NOMO-1 treated with dmso at 0.1 percent for 144 hours (cell line): ENCODE data around the gene SPECC1.

ENCODE experiments used
- DNase-seq: peaks from one replicate; lab custom pipeline; 2025; ENCODE audit not compliant: unreplicated experiment; lab: John Stamatoyannopoulos, UW

Gene SPECC1

DNA sequence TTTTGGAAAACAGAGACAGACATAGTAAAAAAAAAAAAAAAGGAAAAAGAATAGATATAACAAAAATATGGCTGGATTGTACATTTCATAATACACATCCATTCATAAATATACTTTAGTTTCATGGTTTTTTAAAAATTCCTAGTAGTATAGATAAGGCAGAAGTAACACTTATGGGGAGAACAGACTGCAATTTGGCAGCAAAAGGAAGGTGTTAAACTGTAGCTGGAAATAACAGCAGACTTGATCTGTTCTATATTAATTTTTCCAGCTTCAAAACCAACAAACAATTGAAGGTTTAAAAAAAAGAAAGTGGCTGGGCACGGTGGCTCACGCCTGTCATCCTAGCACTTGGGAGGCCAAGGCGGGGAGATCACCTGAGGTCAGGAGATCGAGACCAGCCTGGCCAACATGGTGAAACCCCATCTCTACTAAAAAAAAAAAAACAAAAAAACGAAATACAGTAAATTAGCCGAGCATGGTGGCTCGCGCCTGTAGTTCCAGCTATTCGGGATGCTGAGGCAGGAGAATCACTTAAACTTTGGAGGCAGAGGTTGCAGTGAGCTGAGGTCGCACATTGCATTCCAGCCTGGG is 191.8 kb downstream of the SPECC1 start:
- DNase-seq = no peak

DNA sequence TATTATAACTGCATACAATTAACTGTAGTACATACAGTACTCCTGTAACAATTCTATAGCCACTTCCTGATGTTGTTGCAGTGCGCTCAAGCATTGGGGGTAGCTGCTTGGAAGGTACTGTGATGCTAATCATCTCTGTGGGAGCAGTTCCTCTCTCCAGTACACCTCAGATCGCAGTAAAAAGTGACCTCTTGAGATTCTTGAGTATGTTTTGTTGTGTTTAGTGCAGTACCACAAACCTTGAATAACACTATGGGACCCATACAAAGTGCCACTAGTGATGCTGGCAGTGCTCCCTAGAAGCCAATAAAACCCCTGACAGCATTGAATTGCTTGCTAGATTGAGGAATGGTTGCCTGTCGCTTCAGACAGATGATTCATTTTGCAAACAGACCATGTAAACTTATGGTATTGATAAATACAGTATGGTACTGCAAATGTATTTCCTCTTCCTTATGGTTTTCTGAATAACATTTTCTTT is 193.0 kb downstream of the SPECC1 start:
- no peak for DNase-seq

DNA sequence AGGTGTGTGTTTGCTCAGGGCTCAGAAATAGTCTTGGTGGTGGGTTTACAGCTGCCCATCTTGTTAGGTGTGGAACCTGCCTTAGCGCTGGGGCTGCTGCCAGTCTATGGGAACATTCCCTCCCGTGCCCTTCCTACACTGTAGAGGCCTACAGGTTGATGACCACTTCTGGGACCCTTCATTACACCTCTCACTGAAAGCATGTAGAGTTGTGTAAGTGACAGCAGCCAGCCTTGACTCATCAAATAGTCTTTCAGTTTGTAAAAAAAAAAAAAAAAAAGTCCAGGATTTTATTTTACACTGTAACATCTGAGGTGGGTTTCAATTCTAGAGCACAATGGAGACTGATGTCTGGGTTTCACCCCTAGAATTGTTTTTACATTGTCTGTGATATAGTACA is 193.9 kb downstream of the SPECC1 start:
- DNase-seq = no peak

DNA sequence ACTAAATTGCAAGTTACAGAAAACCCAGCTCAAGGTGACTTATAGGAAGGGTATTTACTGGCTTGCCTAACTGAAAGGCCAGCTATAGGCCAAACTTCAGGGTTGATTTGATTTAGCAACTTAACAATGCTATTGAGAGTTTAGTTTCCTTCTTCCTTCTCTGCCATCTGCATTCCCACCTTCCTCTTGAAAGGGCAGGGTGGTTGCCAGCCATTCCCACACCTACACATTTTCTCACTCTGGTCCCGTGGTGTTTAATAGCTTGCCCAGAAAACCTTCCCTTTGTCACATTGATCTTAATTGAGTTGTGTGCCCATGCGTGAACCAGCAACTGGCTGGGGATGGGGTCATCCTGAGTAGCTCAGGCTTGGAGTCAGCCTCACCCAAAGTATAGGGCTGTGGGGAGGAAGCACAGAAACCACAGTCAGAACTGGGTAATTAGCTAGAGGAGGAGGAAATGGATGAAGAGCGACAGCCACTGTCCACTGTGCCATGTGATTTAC is 194.7 kb downstream of the SPECC1 start:
- DNase-seq = peak; percentile 18

DNA sequence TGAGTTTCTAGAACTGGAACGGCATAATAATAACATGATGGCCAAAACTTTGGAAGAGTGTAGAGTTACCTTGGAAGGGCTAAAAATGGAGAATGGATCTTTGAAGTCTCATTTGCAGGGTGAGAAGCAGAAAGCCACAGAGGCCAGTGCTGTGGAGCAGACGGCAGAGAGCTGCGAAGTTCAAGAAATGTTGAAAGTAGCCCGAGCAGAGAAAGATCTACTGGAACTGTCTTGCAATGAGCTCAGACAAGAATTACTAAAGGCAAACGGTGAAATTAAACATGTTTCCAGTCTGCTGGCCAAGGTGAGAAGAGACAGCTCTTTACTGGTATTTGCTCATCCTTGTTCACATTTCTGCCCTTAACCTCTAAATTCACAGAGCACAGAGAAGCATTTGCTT is 196.4 kb downstream of the SPECC1 start:
- DNase-seq = no peak

DNA sequence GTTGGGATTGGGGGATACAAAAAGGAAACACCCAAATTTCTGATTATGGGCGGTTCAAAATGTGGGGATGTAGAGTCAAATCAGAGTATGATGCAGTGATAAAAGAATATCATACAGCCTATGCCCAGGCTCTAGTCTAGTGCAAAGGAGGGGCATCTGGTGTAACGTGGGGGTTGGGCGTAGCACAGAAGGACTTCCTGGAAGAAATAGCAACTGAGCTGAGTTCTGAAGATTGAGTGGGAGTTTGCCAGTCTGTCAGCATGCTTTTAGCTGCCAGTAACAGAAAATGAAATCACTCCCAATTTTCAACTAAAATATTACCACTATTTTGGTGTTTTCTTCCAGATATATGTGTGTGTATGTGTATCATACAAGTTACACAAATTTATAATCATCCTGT is 196.9 kb downstream of the SPECC1 start:
- no peak for DNase-seq

DNA sequence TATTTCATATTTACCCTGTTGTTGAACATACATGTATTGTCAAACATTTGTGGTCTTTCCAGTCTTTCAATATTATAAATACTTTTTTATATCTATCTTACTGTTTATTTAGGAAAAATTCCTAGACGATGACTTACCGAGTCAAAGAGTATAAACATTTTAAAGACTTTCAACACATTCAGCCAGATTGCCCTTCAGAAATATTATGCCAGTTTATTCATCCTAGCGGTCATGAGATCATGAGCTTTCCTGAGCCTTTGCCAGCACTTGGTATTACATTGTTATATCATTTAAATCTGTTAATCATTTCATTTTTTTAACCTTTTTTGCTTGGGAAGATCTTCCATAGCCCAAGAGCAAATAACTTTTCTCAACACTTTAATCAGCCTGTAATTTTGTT is 197.4 kb downstream of the SPECC1 start:
- DNase-seq = no peak

DNA sequence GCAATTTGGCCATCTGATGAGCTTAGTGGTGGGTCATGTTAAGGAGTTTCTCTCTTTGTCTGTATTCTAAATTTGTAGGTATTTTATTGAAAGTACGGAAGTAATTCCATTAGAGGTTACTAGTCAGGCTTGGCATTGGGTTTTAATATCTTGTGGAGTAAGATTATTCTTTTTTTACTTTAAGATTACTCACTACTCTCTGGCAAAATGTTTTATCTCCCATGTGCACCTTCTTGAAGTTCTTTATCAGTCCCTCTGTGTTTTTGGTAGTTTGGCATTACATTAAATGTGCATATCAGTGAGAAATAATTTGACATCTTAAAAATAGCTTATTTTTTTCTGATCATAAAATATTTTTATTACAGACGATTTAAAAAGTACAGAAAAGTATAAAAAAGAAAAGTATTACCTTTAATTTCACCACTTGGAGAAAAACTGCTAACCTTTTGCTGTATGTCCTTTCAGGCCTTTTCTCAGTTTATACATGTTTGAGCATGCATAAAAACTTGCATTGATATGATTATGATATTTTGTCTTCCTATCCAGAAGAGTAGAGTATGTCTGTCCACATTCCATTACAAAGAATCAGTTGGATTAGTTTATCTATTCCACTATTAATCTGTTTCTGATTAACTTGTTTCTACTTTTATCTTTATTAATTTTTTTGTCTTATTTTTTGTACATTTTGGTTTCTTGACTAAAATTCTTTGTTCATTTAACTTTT is 198.3 kb downstream of the SPECC1 start:
- no peak for DNase-seq

DNA sequence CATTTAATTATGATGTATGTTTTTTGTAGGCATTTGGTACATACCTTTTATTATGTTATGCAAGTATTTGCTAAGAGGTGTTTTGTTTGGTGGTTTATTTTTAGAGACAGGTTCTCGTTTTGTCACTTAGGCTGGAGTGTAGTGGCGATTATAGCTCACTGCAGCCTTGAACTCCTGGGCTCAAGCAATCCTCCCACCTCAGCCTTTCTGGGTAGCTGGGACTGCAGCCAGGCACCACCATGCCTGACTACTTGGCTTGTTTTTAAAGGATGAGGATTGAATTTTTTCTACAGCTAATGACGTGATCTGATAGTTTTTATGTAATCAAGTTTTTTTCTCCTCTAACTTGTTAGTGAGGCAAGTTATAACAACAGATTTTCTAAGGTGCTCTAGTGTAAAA is 199.6 kb downstream of the SPECC1 start:
- no peak for DNase-seq

DNA sequence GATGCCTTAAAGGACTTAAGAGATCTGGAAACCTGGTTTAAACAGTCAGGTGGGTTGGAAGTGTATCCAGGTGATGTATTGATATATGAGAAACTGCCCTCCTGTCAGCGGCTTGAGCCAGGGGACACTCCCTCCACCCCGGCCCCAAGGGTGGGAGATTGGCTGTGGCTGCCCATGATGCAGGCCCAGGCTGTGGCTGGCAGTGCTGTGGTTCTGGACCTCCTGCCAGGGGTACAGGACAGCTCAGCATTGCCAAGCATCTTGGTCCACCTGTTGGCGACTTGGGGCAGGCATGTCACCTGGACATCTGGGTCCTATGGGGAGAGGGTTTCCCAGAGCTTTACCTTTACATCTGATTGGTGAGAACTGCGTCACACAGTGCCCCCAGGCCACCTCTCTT is 201.0 kb downstream of the SPECC1 start:
- DNase-seq = no peak

DNA sequence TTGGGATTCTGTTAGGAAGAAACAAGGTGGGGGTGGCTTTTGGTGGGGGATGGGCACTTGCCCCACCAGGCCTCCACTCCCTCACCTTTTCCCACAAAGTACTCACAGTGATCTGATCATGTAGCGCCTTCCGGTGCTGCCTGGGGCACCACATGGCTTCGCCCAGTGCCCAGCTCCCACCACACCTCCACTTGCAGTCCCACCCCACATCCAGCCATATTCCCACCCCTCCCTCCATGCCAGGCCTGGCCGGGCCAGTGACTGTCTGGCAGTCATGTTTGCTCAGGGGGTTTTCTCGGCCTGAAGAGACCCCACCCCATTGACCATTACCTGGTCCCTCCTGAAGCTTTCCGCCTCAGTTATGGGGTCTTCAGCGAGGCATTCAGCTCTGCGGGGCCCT is 201.5 kb downstream of the SPECC1 start:
- DNase-seq = no peak

DNA sequence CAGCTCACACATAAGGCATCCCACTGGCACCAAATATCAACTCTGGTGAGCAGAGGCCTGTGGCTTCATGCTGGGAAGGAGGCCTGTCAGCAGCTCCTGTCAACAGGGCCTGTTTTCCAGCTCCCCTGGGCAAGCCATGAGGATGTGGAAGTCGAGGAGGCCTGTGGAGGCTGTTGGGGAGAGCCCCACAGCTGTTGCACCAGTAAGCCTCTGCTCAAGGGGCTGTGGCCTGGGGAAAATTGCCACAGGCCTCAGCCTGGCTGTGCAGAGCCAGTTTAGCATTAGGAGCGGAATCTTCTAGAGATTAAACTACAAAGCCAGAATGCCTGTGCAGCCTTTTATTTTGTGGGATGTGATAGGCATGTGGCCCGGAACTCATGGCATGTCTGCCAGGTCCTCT is 202.1 kb downstream of the SPECC1 start:
- no peak for DNase-seq

DNA sequence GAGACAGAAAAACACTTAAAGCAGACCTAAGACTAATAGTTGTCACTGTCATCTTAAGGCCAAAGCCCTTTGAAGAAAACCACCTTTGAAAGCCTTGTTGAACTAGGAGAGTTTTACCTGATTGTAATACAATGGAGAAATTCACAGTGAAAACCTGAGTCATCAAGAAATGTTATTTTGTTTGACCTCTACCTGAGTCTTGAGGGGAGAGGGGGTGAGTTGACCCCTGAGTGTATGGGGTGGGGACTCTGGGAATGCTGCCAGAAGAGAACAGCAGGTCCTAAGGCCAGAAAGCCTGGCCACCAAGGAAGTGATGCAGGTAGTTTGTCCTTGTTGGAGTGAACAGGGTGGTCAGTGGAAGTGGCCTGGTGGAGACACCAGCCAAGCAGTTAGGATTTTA is 204.3 kb downstream of the SPECC1 start:
- DNase-seq = no peak

DNA sequence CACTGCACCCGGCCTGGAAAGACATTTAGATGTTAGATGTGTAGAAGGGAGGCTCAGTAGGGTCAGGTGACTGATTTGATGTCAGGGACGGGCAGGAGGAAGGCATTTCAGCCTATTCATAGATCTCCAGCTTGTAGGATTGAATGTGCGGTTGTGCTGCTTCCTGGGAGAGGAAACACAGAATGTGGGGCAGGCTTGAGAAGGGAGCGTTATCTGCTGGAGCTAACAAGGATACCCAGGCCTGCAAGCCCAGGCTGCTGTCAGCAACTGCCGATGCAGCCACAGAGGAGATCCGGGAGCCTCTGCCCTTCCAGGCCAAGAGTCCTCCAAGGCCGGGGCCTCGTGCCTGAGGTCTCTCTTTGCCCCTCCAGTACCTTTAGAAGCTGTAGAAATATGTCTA is 205.6 kb downstream of the SPECC1 start:
- DNase-seq = no peak

DNA sequence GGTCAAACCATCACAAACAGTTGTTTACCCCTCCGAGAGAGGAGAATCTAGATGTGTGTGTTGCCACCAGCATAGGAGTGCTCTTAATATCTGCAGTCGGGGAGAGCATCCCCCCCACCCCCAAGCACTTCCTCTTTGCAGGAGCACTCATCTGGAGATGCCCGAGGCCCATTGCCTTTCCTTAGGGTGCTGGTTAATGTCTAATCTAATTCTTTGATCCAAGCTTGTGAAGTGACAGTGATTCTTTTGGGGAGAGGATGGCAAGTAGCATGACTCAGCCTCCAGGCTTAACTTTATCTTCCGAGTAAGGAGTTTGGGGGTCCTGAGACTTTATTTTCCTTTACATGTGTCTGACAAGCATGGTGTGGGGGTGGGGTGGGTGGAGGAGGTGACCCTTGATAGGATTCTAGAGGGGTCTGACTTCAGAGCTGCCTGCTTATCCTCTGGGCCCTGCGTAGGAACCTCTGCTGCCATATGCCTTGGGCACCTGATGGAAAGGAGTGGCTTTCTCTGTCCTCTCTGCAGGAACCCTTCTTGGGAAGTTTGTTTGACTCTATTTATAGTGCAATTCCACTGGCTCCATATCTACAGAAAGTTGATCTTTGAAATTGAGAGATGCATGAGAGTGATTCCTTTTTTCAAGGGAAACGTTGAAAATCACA is 207.1 kb downstream of the SPECC1 start:
- no peak for DNase-seq

DNA sequence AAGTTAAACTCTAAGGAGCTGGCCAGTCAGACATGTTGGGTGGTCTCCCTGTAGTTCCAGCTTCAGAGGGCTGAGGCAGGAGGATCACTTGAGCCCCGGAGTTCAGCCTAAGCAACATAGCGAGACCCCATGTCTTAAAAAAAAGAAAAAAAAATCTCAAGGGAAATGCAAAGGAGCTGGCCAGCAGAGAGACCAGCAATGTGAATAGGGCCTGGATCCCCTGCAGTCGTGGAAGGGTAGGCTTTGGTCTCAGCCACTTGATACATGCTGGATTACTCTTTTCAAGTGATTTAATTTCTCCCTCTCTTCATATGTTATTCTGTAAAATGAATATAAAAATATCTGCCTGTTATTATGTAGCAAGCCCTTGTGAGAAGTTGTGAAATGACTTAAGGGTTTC is 207.7 kb downstream of the SPECC1 start:
- DNase-seq = no peak

DNA sequence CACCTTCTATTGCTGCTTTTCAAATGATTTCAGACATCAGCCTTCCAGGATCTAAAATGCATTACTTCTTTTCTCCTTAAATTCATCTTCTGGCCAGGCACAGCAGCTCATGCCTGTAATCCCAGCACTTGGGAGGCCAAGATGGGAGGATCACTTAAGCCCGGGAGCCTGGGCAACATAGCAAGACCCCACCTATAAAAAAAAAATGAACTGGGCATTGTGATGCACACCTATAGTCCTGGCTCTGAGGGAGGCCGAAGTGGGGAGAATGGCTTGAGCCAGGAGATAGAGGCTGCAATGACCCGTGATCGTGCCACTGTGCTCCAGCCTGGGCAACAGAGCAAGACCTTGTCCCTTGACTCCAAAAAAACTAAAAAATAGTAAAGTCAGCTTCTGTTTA is 208.5 kb downstream of the SPECC1 start:
- no peak for DNase-seq

DNA sequence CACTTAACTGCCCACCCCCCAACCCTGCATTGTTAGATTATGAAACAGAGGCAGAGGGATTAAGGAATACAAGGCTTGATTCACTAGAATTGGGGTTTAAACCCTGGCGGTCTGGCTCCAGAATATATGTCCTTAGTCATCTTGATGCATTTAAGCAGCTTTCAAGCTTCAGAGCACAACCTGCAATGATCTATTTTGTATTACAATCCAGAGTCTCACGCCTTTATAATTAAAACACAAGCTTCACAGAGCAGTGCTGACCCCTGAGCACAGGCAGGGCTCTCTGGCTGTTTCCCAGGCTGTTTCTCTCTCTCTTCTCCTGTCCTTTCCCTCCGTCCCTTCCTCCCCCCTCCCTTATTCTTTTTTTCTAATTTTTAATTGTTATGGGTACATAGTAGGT is 209.1 kb downstream of the SPECC1 start:
- no peak for DNase-seq

DNA sequence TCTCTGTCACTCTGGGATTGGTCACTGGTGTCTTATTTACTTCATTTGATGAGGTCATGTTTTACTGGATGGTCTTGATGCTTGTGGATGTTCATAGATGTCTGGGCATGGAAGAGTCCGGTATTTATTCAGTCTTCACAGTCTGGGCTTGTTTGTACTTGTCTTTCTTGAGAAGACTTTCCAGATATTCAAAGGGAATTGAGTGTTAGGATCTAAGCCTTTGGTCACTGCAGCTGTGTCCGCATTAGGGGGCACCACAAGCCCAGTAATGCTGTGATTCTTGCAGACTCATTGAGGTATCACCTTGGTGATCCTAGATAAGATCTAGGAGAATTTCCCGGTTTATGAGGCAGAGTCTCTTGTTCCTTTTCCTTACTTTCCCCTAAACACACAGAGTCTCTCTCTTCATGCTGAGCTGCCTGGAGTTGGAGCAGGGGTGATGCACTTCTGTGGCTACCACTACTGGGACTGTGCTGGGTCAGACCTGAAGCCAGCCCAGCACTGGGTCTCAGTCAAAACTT is 214.7 kb downstream of the SPECC1 start:
- DNase-seq = no peak

DNA sequence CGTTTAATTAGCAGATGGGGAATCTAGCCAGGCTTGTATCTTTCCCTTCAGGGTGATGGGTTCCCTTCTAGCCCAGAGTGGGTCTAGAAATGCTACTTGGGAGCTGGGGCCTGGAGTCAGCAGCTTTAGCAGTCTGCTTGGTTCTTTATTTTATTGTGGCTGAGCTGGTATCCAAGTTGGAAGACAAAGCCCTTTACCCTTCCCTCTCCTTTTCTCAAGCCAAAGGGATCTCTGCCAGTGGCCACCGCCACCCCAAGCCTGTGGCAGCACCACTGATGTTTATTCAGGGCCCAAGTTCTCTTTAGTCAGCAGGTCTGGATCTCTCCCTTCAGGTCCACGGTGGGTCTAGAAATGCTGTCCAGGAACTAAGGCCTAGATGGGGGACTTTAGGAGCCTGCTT is 215.2 kb downstream of the SPECC1 start:
- no peak for DNase-seq

DNA sequence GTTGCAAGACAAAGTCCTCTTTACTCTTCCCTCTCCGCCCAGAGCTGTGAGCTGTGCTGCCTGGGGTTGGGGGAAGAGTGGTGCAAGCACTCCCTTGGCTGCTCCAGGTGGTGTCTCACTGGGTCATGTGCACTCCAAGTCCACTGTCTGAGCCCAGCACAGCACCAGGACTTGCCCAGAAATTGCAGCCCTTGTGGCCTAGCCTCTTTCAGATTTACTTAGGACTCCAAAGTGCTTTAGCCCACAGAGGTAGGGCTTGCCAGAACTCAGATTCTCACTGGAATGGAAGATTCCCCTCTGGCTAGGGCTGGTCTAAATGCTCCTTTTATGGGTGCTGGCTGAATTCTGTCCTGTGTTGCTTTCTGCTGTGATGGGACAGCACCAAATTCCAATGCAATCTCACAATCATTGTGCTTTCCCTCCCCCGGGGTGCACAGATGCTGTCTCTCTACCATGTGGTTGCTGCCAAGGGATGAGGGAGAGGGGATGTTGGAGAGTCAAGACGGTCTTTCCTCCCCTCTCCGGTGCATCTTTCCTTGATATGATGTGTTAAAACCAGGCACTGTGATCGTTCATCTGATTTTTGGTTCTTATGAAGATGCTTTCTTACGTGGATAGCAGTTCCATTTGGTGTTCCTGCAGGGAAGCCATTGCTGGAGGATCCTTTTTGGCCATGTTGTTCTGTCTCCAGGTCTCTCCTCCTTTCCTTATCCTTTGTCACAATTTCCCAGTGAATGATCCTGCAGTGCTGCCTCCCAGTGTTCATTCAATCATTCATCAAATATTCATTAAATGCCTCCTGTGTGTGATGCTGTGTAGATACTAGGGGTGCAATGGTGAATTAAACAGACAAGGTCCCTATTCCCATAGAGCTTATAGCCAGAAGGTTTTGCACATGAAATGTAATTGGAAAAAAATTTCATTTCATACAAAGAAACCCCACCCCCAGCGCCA is 216.3 kb downstream of the SPECC1 start:
- no peak for DNase-seq
